Skeletal muscle tissue (tissue), 4 donors: ENCODE data around the gene FAM83E. TPM values are rescaled to one million over a fixed set of nuclear protein-coding genes. Genes with fewer than 3 reads are reported as not detected.

Experiments
- H3K27ac ChIP-seq: one replicate; pipeline ENCODE4 v1.7.0; 2013; ENCODE audit warnings: mild to moderate bottlenecking, low read depth, low read length, inconsistent platforms
- H3K27me3 ChIP-seq, 3 donors: one replicate each; pipeline ENCODE4 v1.7.0; 2013; ENCODE audit warnings: low read length in 3 of 3; ENCODE audit not compliant: control insufficient read depth in 3 of 3, insufficient read depth in 3 of 3
- H3K36me3 ChIP-seq, 3 donors: one replicate each; pipeline ENCODE4 v1.7.0; 2013; ENCODE audit warnings: low read length in 3 of 3; ENCODE audit not compliant: control insufficient read depth in 3 of 3, insufficient read depth in 3 of 3
- H3K4me1 ChIP-seq, 3 donors: one replicate each; pipeline ENCODE4 v1.7.0; 2013; ENCODE audit warnings: low read length in 3 of 3, mild to moderate bottlenecking in 3 of 3; ENCODE audit not compliant: control insufficient read depth in 3 of 3, insufficient read depth in 3 of 3
- H3K4me3 ChIP-seq, 3 donors: one replicate each; pipeline ENCODE4 v1.7.0; 2013; ENCODE audit warnings: low read length in 3 of 3
- H3K9ac ChIP-seq, 3 donors: one replicate each; pipeline ENCODE4 v1.7.0; 2013; ENCODE audit warnings: low read length in 3 of 3, mild to moderate bottlenecking in 3 of 3, moderate library complexity in 2 of 3, low read depth in 1 of 3
- H3K9me3 ChIP-seq, 3 donors: one replicate each; pipeline ENCODE4 v1.7.0; 2013; ENCODE audit warnings: low read length in 3 of 3; ENCODE audit not compliant: control insufficient read depth in 3 of 3
- total RNA-seq: library from RNA; depleted of rRNA; stranded (reverse); fragments of >200 nt; gene quantifications from one replicate; pipeline ENCODE4 v1.2.3, GENCODE V29; 2014
- donor health status: Osteomylitis.

The FAM83E gene
- total RNA-seq, 1 donor from 2014 or later, result 1.6 TPM

DNA sequence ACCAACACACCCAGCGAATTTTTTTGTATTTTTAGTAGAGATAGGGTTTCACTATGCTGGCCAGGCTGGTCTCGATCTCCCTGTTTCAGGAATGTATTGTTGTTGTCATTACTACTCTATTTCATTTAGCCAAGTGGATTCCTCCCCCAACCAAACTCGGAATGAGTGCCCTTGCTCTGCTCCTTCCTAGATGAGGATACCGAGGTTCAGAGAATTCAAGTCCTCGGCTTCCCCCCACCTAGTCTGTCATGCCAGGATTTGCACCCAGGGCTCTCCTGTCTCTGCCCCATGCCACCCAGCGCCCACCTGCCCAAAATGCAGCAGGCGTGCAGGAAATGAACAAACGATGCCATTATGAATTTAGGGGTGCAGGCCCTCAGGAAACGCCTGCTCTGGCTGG, 11.9 kb downstream of the FAM83E start:
- Histone ChIP-seq H3K4me3 (no peak overlapping the region), H3K27ac (no peak overlapping the region), H3K4me1 (no peaks in the 10 kb centered on the region), H3K36me3 (no peaks in the 10 kb centered on the region), H3K9me3 (no peaks in the 10 kb centered on the region), H3K27me3 (no peaks in the 10 kb centered on the region), H3K9ac (no peak overlapping the region)

DNA sequence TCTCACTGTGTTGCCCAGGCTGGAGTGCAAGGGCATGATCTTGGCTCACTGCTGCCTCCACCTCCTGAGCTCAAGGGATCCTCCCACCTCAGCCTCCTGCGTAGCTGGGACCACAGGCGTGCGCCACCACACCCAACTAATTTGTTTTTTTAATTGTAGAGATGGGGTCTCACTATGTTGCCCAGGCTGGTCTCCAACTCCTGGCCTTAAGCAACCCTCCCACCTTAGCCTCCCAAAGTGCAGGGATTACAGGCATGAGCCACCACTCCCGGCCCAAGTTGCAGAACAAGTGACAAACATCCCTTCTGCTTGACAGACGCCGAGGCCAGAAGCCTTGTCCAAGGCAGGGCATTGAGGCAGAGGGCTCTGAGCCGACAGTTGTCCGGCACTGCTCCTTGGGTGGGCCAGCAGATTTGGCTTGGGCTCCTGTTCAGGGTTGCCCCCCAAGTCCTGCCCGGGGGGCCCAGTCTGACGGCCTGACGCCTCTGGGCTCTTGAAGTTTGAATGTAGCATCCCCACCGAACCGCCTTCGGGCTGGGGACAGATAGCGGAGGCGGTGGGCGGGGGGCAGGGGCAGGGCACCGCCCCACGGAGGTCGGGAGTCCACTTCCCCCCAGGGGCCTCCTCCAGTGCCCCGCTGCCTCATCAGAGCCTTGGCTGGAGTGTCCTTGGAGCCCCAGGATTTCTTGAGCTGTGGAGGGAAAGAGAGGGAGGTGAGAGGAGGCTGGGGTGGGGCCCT, 14.0 kb downstream of the FAM83E start:
- no peaks in the 10 kb centered on the region for H3K9me3 ChIP-seq
- no peaks in the 10 kb centered on the region for H3K4me1 ChIP-seq
- H3K4me3 ChIP-seq, result no peak overlapping the region
- H3K27ac ChIP-seq, result no peak overlapping the region
- peaks cover 0 to 3% (median 0%) of the 10 kb centered on the region in 3 donors for H3K27me3 ChIP-seq
- H3K36me3 ChIP-seq, result no peaks in the 10 kb centered on the region
- H3K9ac ChIP-seq, result no peak overlapping the region

DNA sequence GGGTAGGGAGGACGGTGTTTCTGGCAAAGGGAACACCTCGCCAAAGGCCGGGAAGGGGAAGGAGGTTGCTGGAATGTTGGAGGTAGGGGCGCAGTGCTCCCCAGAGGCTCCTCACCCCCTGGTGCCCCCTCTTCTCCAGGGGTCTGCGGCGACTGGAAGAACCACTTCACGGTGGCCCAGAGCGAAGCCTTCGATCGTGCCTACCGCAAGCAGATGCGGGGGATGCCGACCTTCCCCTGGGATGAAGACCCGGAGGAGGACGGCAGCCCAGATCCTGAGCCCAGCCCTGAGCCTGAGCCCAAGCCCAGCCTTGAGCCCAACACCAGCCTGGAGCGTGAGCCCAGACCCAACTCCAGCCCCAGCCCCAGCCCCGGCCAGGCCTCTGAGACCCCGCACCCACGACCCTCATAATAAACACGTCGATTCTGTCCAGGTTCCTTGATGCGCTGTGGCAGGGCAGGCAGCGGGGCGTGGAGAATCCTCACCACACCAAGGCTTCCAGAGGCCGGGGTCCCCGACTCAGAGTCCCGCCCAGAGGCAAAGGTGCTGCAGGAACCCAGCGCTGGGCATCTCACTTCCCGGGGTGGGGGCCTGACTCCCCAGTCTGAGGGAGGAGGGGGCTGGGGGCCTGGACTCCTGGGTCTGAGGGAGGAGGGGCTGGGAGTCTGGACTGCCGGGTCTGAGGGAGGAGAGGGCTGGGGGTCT, 15.7 kb downstream of the FAM83E start:
- Histone ChIP-seq H3K4me3 (no peak overlapping the region), H3K36me3 (no peaks in the 10 kb centered on the region), H3K4me1 (no peaks in the 10 kb centered on the region), H3K27ac (no peak overlapping the region), H3K9me3 (no peaks in the 10 kb centered on the region), H3K9ac (no peak overlapping the region), H3K27me3 (peaks cover 0 to 3% (median 0%) of the 10 kb centered on the region in 3 donors)

DNA sequence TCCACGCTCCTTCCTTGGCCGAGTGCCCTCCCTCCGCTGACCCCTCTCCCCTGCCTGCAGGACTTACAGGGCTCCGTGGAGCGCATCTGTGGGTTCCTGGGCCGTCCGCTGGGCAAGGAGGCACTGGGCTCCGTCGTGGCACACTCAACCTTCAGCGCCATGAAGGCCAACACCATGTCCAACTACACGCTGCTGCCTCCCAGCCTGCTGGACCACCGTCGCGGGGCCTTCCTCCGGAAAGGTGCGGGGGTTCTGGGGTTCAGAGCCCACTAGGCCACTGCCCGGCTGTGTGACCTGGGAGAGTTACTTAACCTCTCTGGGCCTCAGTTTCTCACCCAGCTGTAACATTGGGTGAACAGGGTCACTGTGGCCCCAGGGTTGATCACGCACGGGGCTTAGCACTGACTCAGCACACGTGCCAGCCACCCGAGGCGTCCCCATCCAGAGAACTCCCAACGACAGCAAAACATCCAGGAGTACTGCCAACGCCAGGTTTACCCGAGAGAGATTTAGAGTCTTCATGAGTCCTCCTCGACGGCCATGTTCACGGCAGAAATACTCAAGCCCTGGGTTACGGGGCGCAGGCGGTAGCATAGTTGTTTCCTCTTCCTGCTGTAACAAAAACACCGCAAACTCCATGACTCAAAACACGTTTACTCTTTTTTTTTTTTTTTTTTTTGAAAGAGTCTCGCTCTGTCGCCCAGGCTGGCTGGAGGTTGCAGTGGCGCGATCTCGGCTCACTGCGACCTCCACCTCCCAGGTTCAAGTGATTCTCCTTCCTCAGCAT, 18.0 kb downstream of the FAM83E start:
- H3K9me3 ChIP-seq, result no peaks in the 10 kb centered on the region
- peak overlapping the region in 1 of 3 donors; percentile 32 for H3K9ac ChIP-seq
- no peak overlapping the region for H3K27ac ChIP-seq
- H3K27me3 ChIP-seq, result peaks cover 0 to 3% (median 0%) of the 10 kb centered on the region in 3 donors
- no peaks in the 10 kb centered on the region for H3K4me1 ChIP-seq
- no peaks in the 10 kb centered on the region for H3K36me3 ChIP-seq
- no peak overlapping the region for H3K4me3 ChIP-seq

DNA sequence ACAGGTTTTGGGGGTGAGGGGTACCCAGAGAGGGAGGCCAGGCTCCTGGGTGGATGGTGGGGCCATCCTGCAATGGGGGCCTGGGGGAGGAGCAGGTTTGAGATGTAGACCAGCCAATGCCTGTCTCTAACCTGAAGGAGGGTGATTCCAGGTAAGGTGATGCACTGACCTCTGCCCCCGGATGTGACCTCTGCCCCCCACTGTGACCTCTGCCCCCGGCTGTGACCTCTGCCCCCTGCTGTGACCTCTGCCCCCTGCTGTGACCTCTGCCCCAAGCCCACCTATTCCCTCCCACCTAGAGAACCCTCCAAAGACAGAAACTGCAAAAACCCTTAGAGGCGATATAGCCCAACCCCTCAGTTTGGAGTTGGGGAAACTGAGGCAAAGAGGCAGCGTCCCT, 18.6 kb downstream of the FAM83E start:
- no peaks in the 10 kb centered on the region for H3K36me3 ChIP-seq
- H3K4me3 ChIP-seq, result no peak overlapping the region
- H3K9me3 ChIP-seq, result no peaks in the 10 kb centered on the region
- H3K4me1 ChIP-seq, result no peaks in the 10 kb centered on the region
- H3K9ac ChIP-seq, result no peak overlapping the region
- peaks cover 0 to 3% (median 0%) of the 10 kb centered on the region in 3 donors for H3K27me3 ChIP-seq
- no peak overlapping the region for H3K27ac ChIP-seq

DNA sequence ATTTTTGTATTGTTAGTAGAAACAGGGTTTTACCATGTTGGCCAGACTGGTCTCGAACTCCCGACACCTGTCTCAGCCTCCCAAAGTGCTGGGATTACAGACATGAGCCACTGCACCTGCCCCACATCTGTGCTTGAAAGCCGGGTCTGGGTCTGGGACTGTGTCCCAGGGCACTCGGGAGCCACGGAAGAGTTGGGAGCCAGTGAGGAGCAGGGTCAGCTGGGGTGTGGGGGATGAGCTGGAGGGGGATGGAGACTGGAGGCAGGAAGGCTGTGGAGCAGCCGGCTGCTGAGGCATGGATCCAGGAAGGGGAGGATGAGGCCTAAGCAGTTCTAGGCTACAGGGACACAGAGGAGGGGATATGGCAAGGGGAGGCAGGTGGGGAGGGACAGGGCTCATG, 19.0 kb downstream of the FAM83E start:
- Histone ChIP-seq H3K4me3 (no peak overlapping the region), H3K27me3 (peaks cover 0 to 3% (median 0%) of the 10 kb centered on the region in 3 donors), H3K27ac (no peak overlapping the region), H3K9me3 (no peaks in the 10 kb centered on the region), H3K9ac (no peak overlapping the region), H3K36me3 (no peaks in the 10 kb centered on the region), H3K4me1 (no peaks in the 10 kb centered on the region)

DNA sequence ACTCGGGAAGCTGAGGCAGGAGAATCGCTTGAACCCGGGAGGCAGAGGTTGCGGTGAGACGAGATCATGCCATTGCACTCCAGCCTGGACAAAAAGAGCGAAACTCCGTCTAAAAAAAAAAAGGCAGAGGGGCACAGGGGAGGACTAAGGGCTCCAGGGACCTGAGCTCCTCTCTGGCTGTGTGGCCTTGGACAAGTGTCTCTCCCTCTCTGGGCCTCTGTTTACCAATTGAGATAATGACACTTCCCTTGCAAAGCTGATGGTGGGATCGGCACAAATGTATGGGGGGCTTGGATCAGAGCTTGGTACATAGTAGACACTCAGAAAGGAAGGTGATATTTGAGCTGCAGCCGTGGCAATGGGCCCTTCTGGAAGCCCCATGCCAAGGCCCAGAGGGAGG, 19.7 kb downstream of the FAM83E start:
- no peak overlapping the region for H3K4me3 ChIP-seq
- H3K9ac ChIP-seq, result no peak overlapping the region
- H3K36me3 ChIP-seq, result no peaks in the 10 kb centered on the region
- no peaks in the 10 kb centered on the region for H3K9me3 ChIP-seq
- no peaks in the 10 kb centered on the region for H3K4me1 ChIP-seq
- no peak overlapping the region for H3K27ac ChIP-seq
- peaks cover 0 to 3% (median 0%) of the 10 kb centered on the region in 3 donors for H3K27me3 ChIP-seq

DNA sequence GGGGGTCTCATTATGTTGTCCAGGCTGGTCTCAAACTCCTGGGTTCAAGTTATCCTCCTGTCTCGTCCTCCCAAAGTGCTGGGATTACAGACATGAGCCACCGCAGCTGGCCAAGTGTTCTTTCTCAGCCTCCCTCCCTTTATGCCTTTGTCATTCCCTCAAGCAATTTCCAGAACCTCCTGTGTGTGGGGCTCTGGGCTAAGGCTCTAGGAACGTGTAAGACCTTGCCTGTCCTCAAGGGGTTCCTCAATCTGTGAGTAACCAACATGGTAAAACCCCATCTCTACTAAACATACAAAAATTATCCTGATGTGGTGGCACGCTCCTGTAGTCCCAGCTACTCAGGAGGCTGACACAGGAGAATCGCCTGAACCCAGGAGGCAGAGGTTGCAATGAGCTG, 23.9 kb downstream of the FAM83E start:
- Histone ChIP-seq H3K9me3 (no peaks in the 10 kb centered on the region), H3K36me3 (no peaks in the 10 kb centered on the region), H3K9ac (peak overlapping the region in 1 of 3 donors; percentile 25), H3K27ac (no peak overlapping the region), H3K27me3 (no peaks in the 10 kb centered on the region), H3K4me1 (peaks cover 11 to 16% (median 14%) of the 10 kb centered on the region in 3 donors), H3K4me3 (no peak overlapping the region)

DNA sequence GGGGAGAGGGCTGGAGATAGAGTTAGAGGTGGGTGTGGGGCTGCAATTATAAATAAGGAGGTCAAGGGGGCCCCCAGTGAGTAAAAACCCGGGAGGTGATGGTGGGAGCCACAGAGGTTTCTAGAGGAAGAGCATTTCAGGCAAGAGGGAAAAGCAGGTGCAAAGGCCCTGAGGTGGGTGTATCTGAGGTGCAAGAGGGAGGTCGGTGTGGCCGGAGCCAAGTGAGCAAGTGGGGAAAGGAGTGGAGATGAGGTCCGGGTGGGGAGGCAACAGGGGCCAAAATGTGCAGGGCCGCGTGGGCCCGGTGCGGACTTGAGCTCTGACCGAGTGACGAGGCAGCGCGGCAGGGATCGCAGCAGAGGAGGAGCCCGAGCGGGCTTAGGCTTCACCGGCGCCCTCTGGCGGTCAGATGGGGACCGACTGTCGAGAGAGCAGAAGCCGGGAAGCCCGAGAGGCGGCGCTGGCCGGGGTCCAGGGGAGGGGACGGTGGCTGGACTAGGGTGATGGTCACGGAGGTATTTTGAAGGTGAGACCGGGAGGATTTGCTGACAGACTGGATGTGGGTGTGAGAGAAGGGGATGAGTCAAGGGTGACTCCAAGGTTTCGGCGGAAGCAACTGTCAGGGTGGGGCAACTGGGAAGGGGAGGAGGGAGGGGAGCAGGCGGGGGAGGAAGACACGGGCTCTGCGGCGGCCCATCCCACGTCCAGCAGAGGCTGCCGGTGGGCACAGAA, 26.0 kb downstream of the FAM83E start:
- Histone ChIP-seq H3K27ac (no peak overlapping the region), H3K9ac (peak overlapping the region in 2 of 3 donors; percentile 51 to 62), H3K4me3 (peak overlapping the region; percentile 53 to 72 (median 68)), H3K27me3 (no peaks in the 10 kb centered on the region), H3K4me1 (peaks cover 14 to 20% (median 18%) of the 10 kb centered on the region in 3 donors), H3K9me3 (no peaks in the 10 kb centered on the region), H3K36me3 (no peaks in the 10 kb centered on the region)
